Endothelial cell of umbilical vein (primary cell): ENCODE measurements around the gene PDGFA. TPM values are rescaled to one million over a fixed set of nuclear protein-coding genes. Genes with fewer than 3 reads are reported as not detected.

Experiments
- BruUV-seq: library from RNA; stranded (reverse); fragments of 400-500 nt; replicated peaks from 2 replicates; lab custom pipeline; 2021; lab: Mats Ljungman, UMichigan
- CTCF ChIA-PET: fragments of 300-600, 350-600 bp; sonication (Branson Sonifier 250); formaldehyde crosslinking; loops from one replicate; lab custom pipeline; 2021; ENCODE audit warnings: antibody characterized with exemption, inconsistent platforms; lab: Charles Lee
- POLR2A ChIA-PET: fragments of 300-600, 350-600 bp; sonication (Branson Sonifier 250); formaldehyde crosslinking; loops from one replicate; lab custom pipeline; 2021; ENCODE audit warnings: antibody characterized with exemption, inconsistent platforms; lab: Charles Lee
- DNase-seq: peaks from one replicate; pipeline ENCODE4 v3.0.0-alpha.2; 2011; ENCODE audit warnings: low read depth, low spot score
- FAIRE-seq: peaks from 2 replicates; lab custom pipeline; 2011; peaks lifted over from hg19 to GRCh38; lab: Jason Lieb, UNC
- H2AFZ ChIP-seq: 2 replicates; pipeline ENCODE4 v1.6.0; 2012; ENCODE audit warnings: low read depth, low read length, control low read depth, inconsistent platforms
- H3K27ac ChIP-seq: 2 replicates; pipeline ENCODE4 v1.5.1; 2011; ENCODE audit warnings: low read depth, mild to moderate bottlenecking, control low read depth, low read length, moderate library complexity; ENCODE audit not compliant: insufficient read depth
- H3K27me3 ChIP-seq, 2 experiments: 2 replicates each; pipeline versions ENCODE4 v1.6.0 to v1.6.1; 2011; ENCODE audit warnings: low read length in 2 of 2, mixed read lengths in 1 of 2; ENCODE audit not compliant: control insufficient read depth in 2 of 2, insufficient read depth in 2 of 2
- H3K36me3 ChIP-seq, 2 experiments: 2 replicates in 1 of 2; 3 replicates in 1 of 2; pipeline ENCODE4 v1.5.1; 2011; ENCODE audit warnings: low read length in 2 of 2, mild to moderate bottlenecking in 1 of 2, moderate library complexity in 1 of 2; ENCODE audit not compliant: control insufficient read depth in 2 of 2, insufficient read depth in 2 of 2; ENCODE audit errors: extremely low read depth in 1 of 2
- H3K4me1 ChIP-seq: 3 replicates; pipeline ENCODE4 v1.5.1; 2011; ENCODE audit warnings: mild to moderate bottlenecking, low read length; ENCODE audit not compliant: control insufficient read depth, insufficient read depth; ENCODE audit errors: extremely low read depth
- H3K4me2 ChIP-seq: 2 replicates; pipeline ENCODE4 v1.6.1; 2011; ENCODE audit warnings: low read length, control low read depth, mixed read lengths; ENCODE audit not compliant: insufficient read depth
- H3K4me3 ChIP-seq, 3 experiments: fragments of 200-600 bp in 1 of 3; sonication (generic), shearing (Covaris generic) in 1 of 3; replicated peaks in 1 of 3; 2 replicates each; pipeline ENCODE4 v1.5.1; 2011 to 2016; ENCODE audit warnings: control low read depth in 3 of 3, low read length in 3 of 3, mild to moderate bottlenecking in 2 of 3, inconsistent platforms in 1 of 3, low read depth in 1 of 3, moderate library complexity in 1 of 3; ENCODE audit not compliant: insufficient read depth in 1 of 3
- H3K79me2 ChIP-seq: 2 replicates; pipeline ENCODE4 v1.6.0; 2012; ENCODE audit warnings: low read length, inconsistent platforms; ENCODE audit not compliant: control insufficient read depth, insufficient read depth
- H3K9ac ChIP-seq: replicated peaks from 2 replicates; pipeline ENCODE3; 2011; ENCODE audit warnings: low read length, control low read depth; ENCODE audit not compliant: insufficient read depth; ENCODE audit errors: extremely low read depth
- H3K9me1 ChIP-seq: replicated peaks from 3 replicates; pipeline ENCODE4 v1.6.0; 2011; ENCODE audit warnings: mild to moderate bottlenecking, low read length; ENCODE audit not compliant: control insufficient read depth, insufficient read depth; ENCODE audit errors: extremely low read depth
- H3K9me3 ChIP-seq: replicated peaks from 2 replicates; pipeline ENCODE4 v1.5.1; 2012; ENCODE audit warnings: low read length, inconsistent platforms; ENCODE audit not compliant: control insufficient read depth, insufficient read depth
- H4K20me1 ChIP-seq: replicated peaks from 2 replicates; pipeline ENCODE3; 2011; ENCODE audit warnings: mild to moderate bottlenecking, low read length; ENCODE audit not compliant: control insufficient read depth, insufficient read depth; ENCODE audit errors: extremely low read depth
- FOS ChIP-seq: IDR thresholded peaks from 2 replicates; pipeline ENCODE4 v1.6.1; 2011; ENCODE audit warnings: mild to moderate bottlenecking, low read length, moderate library complexity, borderline replicate concordance; ENCODE audit not compliant: insufficient read depth
- GATA2 ChIP-seq: IDR thresholded peaks from 2 replicates; pipeline ENCODE4 v1.7.0; 2011; ENCODE audit warnings: low read depth, mild to moderate bottlenecking, moderate library complexity, mixed read lengths, low read length; ENCODE audit not compliant: insufficient read length, insufficient read depth
- JUN ChIP-seq: IDR thresholded peaks from 2 replicates; pipeline ENCODE4 v1.6.1; 2011; ENCODE audit warnings: borderline replicate concordance, low read depth; ENCODE audit not compliant: insufficient read length, insufficient read depth
- POLR2A ChIP-seq: IDR thresholded peaks from 2 replicates; pipeline ENCODE4 v1.6.1; 2012; ENCODE audit warnings: low read depth, mild to moderate bottlenecking, control low read depth, low read length
- POLR2AphosphoS5 ChIP-seq: IDR thresholded peaks from 2 replicates; pipeline ENCODE4 v1.6.1; 2012; ENCODE audit warnings: low read depth, mild to moderate bottlenecking, control low read depth, low read length, moderate library complexity; ENCODE audit not compliant: insufficient read depth
- dilution Hi-C: fragments of 300-500 bp; cut with MboI; formaldehyde crosslinking; loops from one replicate; pipeline ENCODE4 v1.15.0; 2019; ENCODE audit warnings: low sequenced_read_pairs; ENCODE audit not compliant: extremely low pct_ligation_motif_present
- intact Hi-C: fragments of 100-400 bp; cut with micrococcal nuclease; formaldehyde crosslinking; loops from one replicate; pipeline ENCODE4 v1.10.0; 2022
- polyA plus RNA-seq, 4 experiments: library from polyadenylated mRNA; depleted of rRNA in 3 of 4; stranded (reverse) in 3 of 4; unstranded in 1 of 4; fragments of >200 nt; gene quantifications; 2 replicates each; pipeline versions ENCODE4 v1.2.1 to v1.2.3, GENCODE V29; 2011 to 2012; ENCODE audit warnings: missing spikeins in 1 of 4
- total RNA-seq: library from RNA; stranded (reverse); gene quantifications from 2 replicates; pipeline ENCODE4 v1.2.3, GENCODE V29; 2021
- TF ChIP-seq, protein P1 (sequence below), 2 donors: IDR thresholded peaks; 1 replicate in 1 of 2; 2 replicates in 1 of 2; pipeline ENCODE4 v1.5.1; 2011; ENCODE audit warnings: low read length in 2 of 2, mild to moderate bottlenecking in 2 of 2, moderate library complexity in 2 of 2, control low read depth in 1 of 2, inconsistent platforms in 1 of 2, low read depth in 1 of 2; ENCODE audit not compliant: insufficient read depth in 1 of 2; ENCODE audit errors: extremely low read depth in 1 of 2
- TF ChIP-seq, protein P2 (sequence below): IDR thresholded peaks from 2 replicates; pipeline ENCODE4 v1.6.1; 2011; ENCODE audit not compliant: insufficient read depth, insufficient read length

PDGFA gene
- total and polyA plus RNA-seq, 2 donors (not counting 3 experiments of a cell fraction or from before 2014, with no cell fraction given) = 17.4 to 62.4 TPM

DNA sequence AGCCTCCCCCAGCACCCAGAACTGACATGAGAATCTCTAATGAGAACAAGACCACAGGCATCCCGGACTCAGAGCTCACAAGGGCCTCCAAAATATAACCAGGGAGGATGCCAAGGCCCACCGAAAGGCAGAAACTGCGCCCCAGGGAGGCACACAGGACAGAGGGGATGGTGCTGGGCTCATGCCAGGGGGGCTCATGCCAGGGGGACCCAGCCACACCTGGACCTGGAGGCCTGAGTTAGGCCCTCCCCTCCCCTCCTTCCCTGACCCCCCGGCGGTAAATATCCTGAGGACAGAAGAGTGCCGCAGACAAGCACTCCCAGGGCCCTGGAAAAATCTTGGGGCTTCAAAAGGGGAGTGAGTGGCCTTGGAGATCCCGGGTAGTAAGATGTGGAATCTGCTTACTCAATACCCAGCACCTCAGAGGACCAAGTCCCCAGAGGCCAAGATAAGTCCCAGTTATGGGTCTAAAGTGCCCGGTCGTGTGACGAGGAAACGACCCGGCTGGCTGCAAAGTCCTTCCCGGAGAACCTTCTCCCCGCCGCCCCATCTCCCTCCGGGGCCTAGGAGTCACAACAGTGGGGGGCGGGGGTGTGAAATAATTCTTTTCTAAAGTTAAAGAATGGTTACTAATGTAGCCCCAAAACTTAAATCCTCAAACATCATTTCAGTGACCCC, 11.9 kb downstream of the PDGFA start:
- POLR2A ChIA-PET = no interaction called here
- Histone ChIP-seq H4K20me1 (no peaks in the 10 kb centered on the region), H3K36me3 (peaks cover 4 to 11% of the 10 kb centered on the region in 2 experiments), H3K4me1 (no peaks in the 10 kb centered on the region), H3K27ac (no peak overlapping the region), H3K9ac (no peak overlapping the region), H3K9me1 (no peaks in the 10 kb centered on the region), H3K27me3 (no peaks in the 10 kb centered on the region), H3K4me2 (no peak overlapping the region), H3K4me3 (no peak overlapping the region), H3K9me3 (no peaks in the 10 kb centered on the region), H3K79me2 (peaks cover 38% of the 10 kb centered on the region), H2AFZ (no peak overlapping the region)
- TF ChIP-seq, protein P1, sequence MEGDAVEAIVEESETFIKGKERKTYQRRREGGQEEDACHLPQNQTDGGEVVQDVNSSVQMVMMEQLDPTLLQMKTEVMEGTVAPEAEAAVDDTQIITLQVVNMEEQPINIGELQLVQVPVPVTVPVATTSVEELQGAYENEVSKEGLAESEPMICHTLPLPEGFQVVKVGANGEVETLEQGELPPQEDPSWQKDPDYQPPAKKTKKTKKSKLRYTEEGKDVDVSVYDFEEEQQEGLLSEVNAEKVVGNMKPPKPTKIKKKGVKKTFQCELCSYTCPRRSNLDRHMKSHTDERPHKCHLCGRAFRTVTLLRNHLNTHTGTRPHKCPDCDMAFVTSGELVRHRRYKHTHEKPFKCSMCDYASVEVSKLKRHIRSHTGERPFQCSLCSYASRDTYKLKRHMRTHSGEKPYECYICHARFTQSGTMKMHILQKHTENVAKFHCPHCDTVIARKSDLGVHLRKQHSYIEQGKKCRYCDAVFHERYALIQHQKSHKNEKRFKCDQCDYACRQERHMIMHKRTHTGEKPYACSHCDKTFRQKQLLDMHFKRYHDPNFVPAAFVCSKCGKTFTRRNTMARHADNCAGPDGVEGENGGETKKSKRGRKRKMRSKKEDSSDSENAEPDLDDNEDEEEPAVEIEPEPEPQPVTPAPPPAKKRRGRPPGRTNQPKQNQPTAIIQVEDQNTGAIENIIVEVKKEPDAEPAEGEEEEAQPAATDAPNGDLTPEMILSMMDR (IDR thresholded peaks at IDR 0.05; ENCODE audit: extremely low read depth in 1 of 2, insufficient read depth in 1 of 2, low read depth in 1 of 2, low read length in 2 of 2) = no peak
- TF ChIP-seq JUN (no peak), FOS (no peak), POLR2AphosphoS5 (no peak), GATA2 (no peak), POLR2A (no peak)
- TF ChIP-seq, protein P2, sequence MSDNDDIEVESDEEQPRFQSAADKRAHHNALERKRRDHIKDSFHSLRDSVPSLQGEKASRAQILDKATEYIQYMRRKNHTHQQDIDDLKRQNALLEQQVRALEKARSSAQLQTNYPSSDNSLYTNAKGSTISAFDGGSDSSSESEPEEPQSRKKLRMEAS = no peak
- intact Hi-C loops (no loop called here), dilution Hi-C loops (no loop called here)
- FAIRE-seq (no peak), DNase-seq (no peak)
- CTCF ChIA-PET = no interaction called here
- BruUV-seq = no TSS peak
